WTC11 (cell line): ENCODE data around the gene TBC1D1.

Experiments used
- ATF2 ChIP-seq: sonication (generic); formaldehyde crosslinking; IDR thresholded peaks from 2 replicates; pipeline ENCODE4 v1.8.1; 2022; ENCODE audit warnings: low read depth, missing genetic modification reagents, borderline replicate concordance
- ATF3 ChIP-seq: sonication (generic); formaldehyde crosslinking; conservative IDR thresholded peaks from 2 replicates; pipeline ENCODE4 v1.8.1; 2022; ENCODE audit warnings: mild to moderate bottlenecking, missing genetic modification reagents
- CTCF ChIP-seq: fragments of 200-600 bp; IDR thresholded peaks from 2 replicates; pipeline ENCODE4 v1.8.0; 2022; ENCODE audit warnings: antibody characterized with exemption
- FOXJ3 ChIP-seq: sonication (generic); formaldehyde crosslinking; IDR thresholded peaks from 2 replicates; pipeline ENCODE4 v1.9.0; 2021; ENCODE audit warnings: missing genetic modification reagents, mild to moderate bottlenecking, borderline replicate concordance
- IRF1 ChIP-seq: sonication (generic); formaldehyde crosslinking; IDR thresholded peaks from 2 replicates; pipeline ENCODE4 v1.8.0; 2023; ENCODE audit warnings: missing genetic modification reagents
- MAX ChIP-seq: sonication (generic); formaldehyde crosslinking; IDR thresholded peaks from 2 replicates; pipeline ENCODE4 v1.8.0; 2022; ENCODE audit warnings: mild to moderate bottlenecking, missing genetic modification reagents
- TEAD4 ChIP-seq: sonication (generic); formaldehyde crosslinking; IDR thresholded peaks from 2 replicates; pipeline ENCODE4 v1.8.0; 2022; ENCODE audit warnings: mild to moderate bottlenecking, missing genetic modification reagents
- TP53 ChIP-seq: sonication (generic); formaldehyde crosslinking; IDR thresholded peaks from 2 replicates; pipeline ENCODE4 v1.8.1; 2023; ENCODE audit warnings: mild to moderate bottlenecking, missing genetic modification reagents
- ZNF138 ChIP-seq: sonication (generic); formaldehyde crosslinking; conservative IDR thresholded peaks from 2 replicates; pipeline ENCODE4 v1.8.1; 2022; ENCODE audit warnings: mild to moderate bottlenecking, moderate library complexity, missing genetic modification reagents
- ZNF232 ChIP-seq: sonication (generic); formaldehyde crosslinking; IDR thresholded peaks from 2 replicates; pipeline ENCODE4 v1.8.0; 2022; ENCODE audit warnings: mild to moderate bottlenecking, missing genetic modification reagents

GRCh38 chr4:38015886-38016515 is 125.1 kb downstream of the TBC1D1 start:
- TF ChIP-seq CTCF = no peak
- no peak for TF ChIP-seq MAX (CRISPR knock-in tag)
- no peak for TF ChIP-seq ATF2 (CRISPR knock-in tag)
- no peak for TF ChIP-seq IRF1
- TF ChIP-seq ZNF138 = no peak
- no peak for TF ChIP-seq TEAD4
- no peak for TF ChIP-seq TP53 (CRISPR knock-in tag)
- TF ChIP-seq FOXJ3 (CRISPR knock-in tag) = no peak
- TF ChIP-seq ZNF232 = no peak
- no peak for TF ChIP-seq ATF3 (CRISPR knock-in tag)
